ENCODE results near the gene CLK4. TPM values are rescaled to one million over a fixed set of nuclear protein-coding genes. Genes with fewer than 3 reads are reported as not detected.
A peak's percentile ranks its signal among the peaks of the same experiment; 100 is the strongest.

CLK4 gene
- polyA plus RNA-seq, 2 donors: 10.0 to 27.1 TPM

DNA sequence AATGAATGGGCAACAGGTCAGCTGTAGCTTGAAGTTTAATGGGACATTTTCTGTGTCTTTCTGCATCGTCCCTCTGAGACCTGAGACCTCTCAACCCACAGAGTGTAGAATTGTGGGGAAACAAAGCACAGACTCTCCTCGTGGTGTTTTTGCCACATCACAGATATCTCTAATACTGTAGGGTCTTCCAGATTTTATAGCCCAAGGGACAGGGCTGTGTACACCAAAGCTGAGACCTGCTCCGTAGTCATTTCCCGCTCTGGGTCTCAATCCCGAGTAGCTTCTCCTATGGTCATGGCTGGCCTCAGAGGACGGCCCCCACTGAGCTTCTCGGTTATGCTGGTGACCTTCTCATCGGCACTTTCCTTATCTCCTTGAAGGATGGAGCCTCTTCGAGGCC, 14.9 kb upstream of the CLK4 start:
- no peak overlapping the region for H3K27ac ChIP-seq (ENCODE audit: low read depth in 2 of 2, low read length in 1 of 2)
- H3K36me3 ChIP-seq (ENCODE audit: control insufficient read depth in 2 of 2, insufficient read depth in 2 of 2, low read length in 1 of 2): no peaks in the 10 kb centered on the region
- H3K9me3 ChIP-seq (ENCODE audit: control insufficient read depth in 2 of 2, insufficient read depth in 1 of 2, low read depth in 1 of 2, low read length in 1 of 2): no peaks in the 10 kb centered on the region
- peaks cover 0 to 2% of the 10 kb centered on the region in 2 donors for H3K4me1 ChIP-seq (ENCODE audit: control insufficient read depth in 2 of 2, insufficient read depth in 2 of 2, low read length in 1 of 2)
- H3K4me3 ChIP-seq (ENCODE audit: low read depth in 1 of 2, low read length in 2 of 2): no peak overlapping the region
- H3K27me3 ChIP-seq (ENCODE audit: control insufficient read depth in 1 of 2, insufficient read depth in 2 of 2, low read length in 2 of 2): no peaks in the 10 kb centered on the region
- 74 to 76% methylated on average over 9 of the region's 9 CpGs for WGBS, 2 donors

DNA sequence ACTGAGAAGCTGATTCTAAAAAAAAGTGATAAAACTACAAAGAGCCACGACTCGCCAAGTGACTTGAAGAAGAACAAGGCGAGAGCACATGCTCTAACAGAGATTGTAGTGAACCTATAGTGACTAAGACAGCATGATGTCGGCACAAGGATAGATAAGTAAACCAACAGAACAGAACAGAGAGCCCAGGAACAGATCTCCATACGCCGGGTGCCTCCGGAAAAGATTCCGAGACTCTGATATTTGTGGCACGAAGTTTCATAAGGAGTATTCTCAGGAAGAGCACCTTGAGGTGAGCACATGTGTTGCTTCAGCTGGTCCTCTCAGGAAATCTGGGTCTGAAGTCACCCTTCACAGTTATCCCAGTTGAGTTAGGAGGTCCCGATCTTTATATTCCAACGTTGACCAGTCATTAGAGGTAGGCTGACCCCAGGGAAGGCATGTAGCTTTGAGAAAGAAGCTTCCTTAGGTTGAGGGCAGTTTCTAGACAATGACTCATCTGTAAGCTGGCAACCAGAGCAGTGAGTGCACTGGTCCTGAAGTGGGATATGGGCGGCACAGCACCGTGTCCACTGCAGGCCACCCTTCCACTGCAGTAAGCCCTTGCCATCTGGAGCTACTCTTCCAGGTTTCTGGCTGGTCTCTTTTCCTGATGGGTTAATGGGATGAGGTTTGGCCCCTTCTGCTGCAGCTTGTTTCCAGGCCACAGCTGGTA, 13.6 kb upstream of the CLK4 start:
- H3K36me3 ChIP-seq (ENCODE audit: control insufficient read depth in 2 of 2, insufficient read depth in 2 of 2, low read length in 1 of 2): no peaks in the 10 kb centered on the region
- 86 to 87% methylated on average over 13 of the region's 13 CpGs for WGBS, 2 donors
- no peaks in the 10 kb centered on the region for H3K27me3 ChIP-seq (ENCODE audit: control insufficient read depth in 1 of 2, insufficient read depth in 2 of 2, low read length in 2 of 2)
- peaks cover 0 to 2% of the 10 kb centered on the region in 2 donors for H3K4me1 ChIP-seq (ENCODE audit: control insufficient read depth in 2 of 2, insufficient read depth in 2 of 2, low read length in 1 of 2)
- no peaks in the 10 kb centered on the region for H3K9me3 ChIP-seq (ENCODE audit: control insufficient read depth in 2 of 2, insufficient read depth in 1 of 2, low read depth in 1 of 2, low read length in 1 of 2)
- no peak overlapping the region for H3K27ac ChIP-seq (ENCODE audit: low read depth in 2 of 2, low read length in 1 of 2)
- H3K4me3 ChIP-seq (ENCODE audit: low read depth in 1 of 2, low read length in 2 of 2): no peak overlapping the region

- no peak overlapping the region for H3K4me3 ChIP-seq (ENCODE audit: low read depth in 1 of 2, low read length in 2 of 2)
- H3K9me3 ChIP-seq (ENCODE audit: control insufficient read depth in 2 of 2, insufficient read depth in 1 of 2, low read depth in 1 of 2, low read length in 1 of 2): no peaks in the 10 kb centered on the region
- 69 to 73% methylated on average over 9 of the region's 9 CpGs for WGBS, 2 donors
- H3K36me3 ChIP-seq (ENCODE audit: control insufficient read depth in 2 of 2, insufficient read depth in 2 of 2, low read length in 1 of 2): no peaks in the 10 kb centered on the region
- H3K27ac ChIP-seq (ENCODE audit: low read depth in 2 of 2, low read length in 1 of 2): no peak overlapping the region
- peaks cover 0 to 2% of the 10 kb centered on the region in 2 donors for H3K4me1 ChIP-seq (ENCODE audit: control insufficient read depth in 2 of 2, insufficient read depth in 2 of 2, low read length in 1 of 2)
- no peaks in the 10 kb centered on the region for H3K27me3 ChIP-seq (ENCODE audit: control insufficient read depth in 1 of 2, insufficient read depth in 2 of 2, low read length in 2 of 2)
Observed at GRCh38 chr5:178637356-178638074, 10.7 kb upstream of the CLK4 start.

GRCh38 chr5:178632285-178632684, 5.4 kb upstream of the CLK4 start:
- no peaks in the 10 kb centered on the region for H3K27me3 ChIP-seq (ENCODE audit: control insufficient read depth in 1 of 2, insufficient read depth in 2 of 2, low read length in 2 of 2)
- no peak overlapping the region for H3K4me3 ChIP-seq (ENCODE audit: low read depth in 1 of 2, low read length in 2 of 2)
- H3K36me3 ChIP-seq (ENCODE audit: control insufficient read depth in 2 of 2, insufficient read depth in 2 of 2, low read length in 1 of 2): no peaks in the 10 kb centered on the region
- 37 to 42% methylated on average over 4 of the region's 4 CpGs for WGBS, 2 donors
- peaks cover 0 to 3% of the 10 kb centered on the region in 2 donors for H3K4me1 ChIP-seq (ENCODE audit: control insufficient read depth in 2 of 2, insufficient read depth in 2 of 2, low read length in 1 of 2)
- H3K9me3 ChIP-seq (ENCODE audit: control insufficient read depth in 2 of 2, insufficient read depth in 1 of 2, low read depth in 1 of 2, low read length in 1 of 2): no peaks in the 10 kb centered on the region
- no peak overlapping the region for H3K27ac ChIP-seq (ENCODE audit: low read depth in 2 of 2, low read length in 1 of 2)

- H3K27me3 ChIP-seq (ENCODE audit: control insufficient read depth in 1 of 2, insufficient read depth in 2 of 2, low read length in 2 of 2): no peaks in the 10 kb centered on the region
- H3K36me3 ChIP-seq (ENCODE audit: control insufficient read depth in 2 of 2, insufficient read depth in 2 of 2, low read length in 1 of 2): no peaks in the 10 kb centered on the region
- no peak overlapping the region for H3K4me3 ChIP-seq (ENCODE audit: low read depth in 1 of 2, low read length in 2 of 2)
- no peaks in the 10 kb centered on the region for H3K9me3 ChIP-seq (ENCODE audit: control insufficient read depth in 2 of 2, insufficient read depth in 1 of 2, low read depth in 1 of 2, low read length in 1 of 2)
- H3K27ac ChIP-seq (ENCODE audit: low read depth in 2 of 2, low read length in 1 of 2): no peak overlapping the region
- H3K4me1 ChIP-seq (ENCODE audit: control insufficient read depth in 2 of 2, insufficient read depth in 2 of 2, low read length in 1 of 2): peaks cover 0 to 3% of the 10 kb centered on the region in 2 donors
- WGBS, 2 donors: 40 to 52% methylated on average over 2 of the region's 2 CpGs
Observed at GRCh38 chr5:178630951-178631350, 4.1 kb upstream of the CLK4 start.

DNA sequence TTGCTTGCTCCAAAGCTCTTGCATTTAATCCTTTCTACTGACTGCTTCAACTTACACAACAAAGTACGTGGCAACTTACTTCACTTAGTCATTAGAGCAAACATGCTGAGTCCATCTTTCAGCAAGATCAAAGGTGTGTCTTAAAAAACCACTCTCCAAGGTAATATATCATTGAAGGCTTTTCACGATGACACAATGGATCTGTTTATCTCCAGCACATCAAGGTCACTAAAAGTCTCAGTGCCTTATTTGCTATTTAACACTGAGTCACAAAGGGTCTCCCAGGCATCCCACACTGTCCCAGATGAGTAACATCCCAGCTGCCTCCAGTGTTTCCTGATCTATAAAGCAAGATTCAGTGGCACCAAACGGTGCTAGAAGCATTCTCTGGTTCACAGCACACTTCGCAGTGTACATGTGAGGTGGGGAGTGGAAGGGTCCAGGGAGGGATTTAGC, 3.7 kb upstream of the CLK4 start:
- Histone ChIP-seq H3K4me1 (ENCODE audit: control insufficient read depth in 2 of 2, insufficient read depth in 2 of 2, low read length in 1 of 2) (peaks cover 0 to 3% of the 10 kb centered on the region in 2 donors), H3K36me3 (ENCODE audit: control insufficient read depth in 2 of 2, insufficient read depth in 2 of 2, low read length in 1 of 2) (no peaks in the 10 kb centered on the region), H3K27ac (ENCODE audit: low read depth in 2 of 2, low read length in 1 of 2) (no peak overlapping the region), H3K9me3 (ENCODE audit: control insufficient read depth in 2 of 2, insufficient read depth in 1 of 2, low read depth in 1 of 2, low read length in 1 of 2) (no peaks in the 10 kb centered on the region), H3K4me3 (ENCODE audit: low read depth in 1 of 2, low read length in 2 of 2) (no peak overlapping the region), H3K27me3 (ENCODE audit: control insufficient read depth in 1 of 2, insufficient read depth in 2 of 2, low read length in 2 of 2) (no peaks in the 10 kb centered on the region)
- 28 to 30% methylated on average over 4 of the region's 4 CpGs for WGBS, 2 donors

GRCh38 chr5:178627259-178627598, 379 bp upstream of the CLK4 start:
- peak overlapping the region; percentile 55 to 94 for H3K4me3 ChIP-seq (ENCODE audit: low read depth in 1 of 2, low read length in 2 of 2)
- no peaks in the 10 kb centered on the region for H3K9me3 ChIP-seq (ENCODE audit: control insufficient read depth in 2 of 2, insufficient read depth in 1 of 2, low read depth in 1 of 2, low read length in 1 of 2)
- peak overlapping the region; percentile 82 to 98 for H3K27ac ChIP-seq (ENCODE audit: low read depth in 2 of 2, low read length in 1 of 2)
- WGBS, 2 donors: 5% methylated on average over 18 to 20 of the region's 20 CpGs
- H3K27me3 ChIP-seq (ENCODE audit: control insufficient read depth in 1 of 2, insufficient read depth in 2 of 2, low read length in 2 of 2): no peaks in the 10 kb centered on the region
- peaks cover 0 to 3% of the 10 kb centered on the region in 2 donors for H3K4me1 ChIP-seq (ENCODE audit: control insufficient read depth in 2 of 2, insufficient read depth in 2 of 2, low read length in 1 of 2)
- H3K36me3 ChIP-seq (ENCODE audit: control insufficient read depth in 2 of 2, insufficient read depth in 2 of 2, low read length in 1 of 2): no peaks in the 10 kb centered on the region

DNA sequence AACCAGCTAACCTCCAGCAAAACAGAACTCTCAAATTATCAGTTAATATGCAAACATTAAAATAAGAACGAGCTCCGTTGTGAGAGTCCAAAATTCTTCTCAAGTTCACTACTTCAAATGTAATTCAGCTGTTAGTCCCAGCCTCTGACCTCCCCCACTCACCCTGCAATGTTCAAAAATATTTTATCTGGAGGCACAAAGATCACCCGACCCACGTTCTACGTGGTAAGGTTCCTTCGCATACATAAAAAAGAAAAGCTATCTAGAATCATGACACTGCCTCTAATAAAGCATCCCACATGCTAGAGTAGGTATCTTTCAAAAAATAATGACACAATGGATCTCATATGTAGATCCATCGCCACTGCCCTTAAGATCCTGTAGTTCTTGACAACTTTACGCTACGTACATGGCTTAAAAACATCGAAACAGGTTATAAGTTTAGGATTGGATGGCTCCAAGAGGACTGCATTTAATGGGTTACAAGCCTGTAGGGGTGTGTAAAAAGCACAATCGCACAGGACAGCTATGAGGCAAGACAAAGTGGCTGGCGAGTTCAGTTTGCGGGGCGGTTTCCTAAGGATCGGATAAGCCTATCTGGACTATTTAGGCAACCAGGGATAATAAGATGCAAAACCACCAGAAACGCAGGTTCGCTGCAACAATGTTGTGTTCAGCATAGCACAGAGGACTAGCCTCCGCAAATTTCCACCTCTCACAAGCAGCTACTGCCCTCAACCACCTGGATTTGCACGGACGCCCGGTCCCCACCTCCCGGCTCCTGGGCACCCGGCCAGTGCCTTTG, 969 bp downstream of the CLK4 start:
- Histone ChIP-seq H3K27me3 (ENCODE audit: control insufficient read depth in 1 of 2, insufficient read depth in 2 of 2, low read length in 2 of 2) (no peaks in the 10 kb centered on the region), H3K27ac (ENCODE audit: low read depth in 2 of 2, low read length in 1 of 2) (peak overlapping the region; percentile 98 to 99), H3K36me3 (ENCODE audit: control insufficient read depth in 2 of 2, insufficient read depth in 2 of 2, low read length in 1 of 2) (no peaks in the 10 kb centered on the region), H3K9me3 (ENCODE audit: control insufficient read depth in 2 of 2, insufficient read depth in 1 of 2, low read depth in 1 of 2, low read length in 1 of 2) (no peaks in the 10 kb centered on the region), H3K4me3 (ENCODE audit: low read depth in 1 of 2, low read length in 2 of 2) (peak overlapping the region; percentile 93 to 94), H3K4me1 (ENCODE audit: control insufficient read depth in 2 of 2, insufficient read depth in 2 of 2, low read length in 1 of 2) (peaks cover 0 to 3% of the 10 kb centered on the region in 2 donors)
- 0 to 1% methylated on average over 23 of the region's 23 CpGs for WGBS, 2 donors

- 14 to 16% methylated on average over 15 of the region's 15 CpGs for WGBS, 2 donors
- no peaks in the 10 kb centered on the region for H3K27me3 ChIP-seq (ENCODE audit: control insufficient read depth in 1 of 2, insufficient read depth in 2 of 2, low read length in 2 of 2)
Observed at GRCh38 chr5:178624631-178625546, 2.0 kb downstream of the CLK4 start.

More at GRCh38 chr5:178624631-178625546, 2.0 kb downstream of the CLK4 start:
- no peaks in the 10 kb centered on the region for H3K9me3 ChIP-seq (ENCODE audit: control insufficient read depth in 2 of 2, insufficient read depth in 1 of 2, low read depth in 1 of 2, low read length in 1 of 2)
- peak overlapping the region in 1 of 2 donors; percentile 29 for H3K27ac ChIP-seq (ENCODE audit: low read depth in 2 of 2, low read length in 1 of 2)
- peak overlapping the region; percentile 7 to 94 for H3K4me3 ChIP-seq (ENCODE audit: low read depth in 1 of 2, low read length in 2 of 2)
- H3K4me1 ChIP-seq (ENCODE audit: control insufficient read depth in 2 of 2, insufficient read depth in 2 of 2, low read length in 1 of 2): no peaks in the 10 kb centered on the region
- no peaks in the 10 kb centered on the region for H3K36me3 ChIP-seq (ENCODE audit: control insufficient read depth in 2 of 2, insufficient read depth in 2 of 2, low read length in 1 of 2)

All from esophagus (tissue), 2 donors.